Subcutaneous adipose tissue (tissue), 4 donors: Measurements from ENCODE around the gene BCAN. TPM values are rescaled to one million over a fixed set of nuclear protein-coding genes. Genes with fewer than 3 reads are reported as not detected.

Experiments used
- CTCF ChIP-seq: fragments of 450-650 bp; IDR thresholded peaks from one replicate; pipeline ENCODE4 v1.5.1; 2016; ENCODE audit warnings: low read depth, mild to moderate bottlenecking, control low read depth, antibody characterized with exemption, moderate library complexity
- total RNA-seq, 4 donors: library from RNA; depleted of rRNA; stranded (reverse); fragments of >200 nt; gene quantifications; one replicate each; pipeline ENCODE4 v1.1.0, GENCODE V29; 2016

BCAN gene
- total RNA-seq, 4 donors from 2014 or later = not detected

GRCh38 chr1:156700736-156701531 is 59.0 kb downstream of the BCAN start:
- no peak for TF ChIP-seq CTCF

- no peak for TF ChIP-seq CTCF
Measured at GRCh38 chr1:156703336-156703735, 61.4 kb downstream of the BCAN start.

GRCh38 chr1:156703741-156704140 is 61.8 kb downstream of the BCAN start:
- TF ChIP-seq CTCF = no peak

GRCh38 chr1:156704166-156704711 is 62.3 kb downstream of the BCAN start:
- no peak for TF ChIP-seq CTCF

GRCh38 chr1:156704930-156705320 is 63.0 kb downstream of the BCAN start:
- TF ChIP-seq CTCF = no peak

GRCh38 chr1:156705321-156705917 is 63.5 kb downstream of the BCAN start, which contains the start of gene CRABP2:
TSS of gene CRABP2 (minus strand) at chr1:156705583. CDS start at chr1:156705446, 137 bp downstream.
- TF ChIP-seq CTCF = no peak

GRCh38 chr1:156705918-156706656 is 64.2 kb downstream of the BCAN start:
- TF ChIP-seq CTCF = no peak
